Measurements from ENCODE around the gene CARMIL3.

DNA sequence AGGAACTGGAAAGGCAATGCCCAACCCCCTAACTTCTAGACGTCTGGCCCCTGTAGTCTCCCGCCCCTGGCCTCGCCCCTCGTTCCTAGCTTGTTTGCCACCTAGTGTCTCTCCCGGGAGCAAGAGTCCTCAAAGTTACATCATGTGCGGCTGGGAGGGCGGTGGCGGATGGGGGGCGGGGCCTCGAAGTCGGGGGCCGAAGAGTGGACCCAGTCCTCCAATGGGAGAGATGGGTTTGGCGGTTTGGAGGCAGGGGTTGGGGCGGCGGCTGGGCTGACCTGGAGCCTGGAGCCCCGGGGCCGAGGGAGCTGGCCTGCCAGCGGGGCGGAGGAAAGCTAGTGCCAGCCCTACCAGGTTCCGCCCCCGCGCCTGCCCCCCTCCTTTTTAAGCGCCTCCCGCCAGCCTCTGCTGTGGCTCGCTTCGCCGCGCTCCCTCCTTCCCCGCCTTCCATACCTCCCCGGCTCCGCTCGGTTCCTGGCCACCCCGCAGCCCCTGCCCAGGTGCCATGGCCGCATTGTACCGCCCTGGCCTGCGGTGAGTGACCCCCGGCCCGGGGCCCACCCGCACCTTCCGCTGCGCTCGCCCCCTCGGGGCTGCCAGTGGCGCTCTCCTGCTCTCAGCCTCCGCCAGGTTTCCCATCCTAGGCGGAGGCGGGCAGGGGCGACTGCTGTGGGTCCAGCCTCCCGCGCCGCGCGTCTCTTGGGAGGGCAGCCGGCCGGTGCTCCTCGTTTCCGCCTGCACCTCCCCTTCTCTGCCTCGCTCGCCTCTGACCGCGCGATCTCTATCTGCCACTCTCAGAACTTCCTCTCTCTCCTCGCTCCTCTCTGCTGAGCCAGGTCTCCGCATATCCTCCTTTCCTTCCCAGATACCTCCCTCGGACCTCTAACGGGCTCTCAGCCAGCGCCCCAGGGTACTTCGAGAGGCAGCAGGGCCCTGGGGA, 42.4 kb downstream of the CARMIL3 start, which contains the start of gene PCK2:
- TF ChIP-seq, protein P1, sequence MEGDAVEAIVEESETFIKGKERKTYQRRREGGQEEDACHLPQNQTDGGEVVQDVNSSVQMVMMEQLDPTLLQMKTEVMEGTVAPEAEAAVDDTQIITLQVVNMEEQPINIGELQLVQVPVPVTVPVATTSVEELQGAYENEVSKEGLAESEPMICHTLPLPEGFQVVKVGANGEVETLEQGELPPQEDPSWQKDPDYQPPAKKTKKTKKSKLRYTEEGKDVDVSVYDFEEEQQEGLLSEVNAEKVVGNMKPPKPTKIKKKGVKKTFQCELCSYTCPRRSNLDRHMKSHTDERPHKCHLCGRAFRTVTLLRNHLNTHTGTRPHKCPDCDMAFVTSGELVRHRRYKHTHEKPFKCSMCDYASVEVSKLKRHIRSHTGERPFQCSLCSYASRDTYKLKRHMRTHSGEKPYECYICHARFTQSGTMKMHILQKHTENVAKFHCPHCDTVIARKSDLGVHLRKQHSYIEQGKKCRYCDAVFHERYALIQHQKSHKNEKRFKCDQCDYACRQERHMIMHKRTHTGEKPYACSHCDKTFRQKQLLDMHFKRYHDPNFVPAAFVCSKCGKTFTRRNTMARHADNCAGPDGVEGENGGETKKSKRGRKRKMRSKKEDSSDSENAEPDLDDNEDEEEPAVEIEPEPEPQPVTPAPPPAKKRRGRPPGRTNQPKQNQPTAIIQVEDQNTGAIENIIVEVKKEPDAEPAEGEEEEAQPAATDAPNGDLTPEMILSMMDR (conservative IDR thresholded peaks at IDR 0.05; ENCODE audit: low read depth, low read length): no peak
- TF ChIP-seq EZH2 (IDR thresholded peaks at IDR 0.05; ENCODE audit: low read length, unreplicated experiment): no peak
